Transverse colon (tissue), 4 donors: ENCODE data around the gene EML4. TPM values are rescaled to one million over a fixed set of nuclear protein-coding genes. Genes with fewer than 3 reads are reported as not detected.
A peak's percentile ranks its signal among the peaks of the same experiment; 100 is the strongest.

ENCODE experiments used
- DNase-seq: peaks from one replicate; pipeline ENCODE4 v3.0.0-alpha.2; 2019
- H3K27ac ChIP-seq, 4 donors: fragments of 200-600 bp; sonication (generic); 2 replicates each; pipeline ENCODE4 v1.5.1; 2016 to 2018; ENCODE audit warnings: inconsistent platforms in 4 of 4
- H3K27me3 ChIP-seq: fragments of 200-600 bp; sonication (generic); 2 replicates; pipeline ENCODE4 v1.5.1; 2017; ENCODE audit warnings: inconsistent platforms
- H3K36me3 ChIP-seq, 4 donors: fragments of 200-600 bp; sonication (generic); 2 replicates each; pipeline ENCODE4 v1.5.1; 2017 to 2019; ENCODE audit warnings: inconsistent platforms in 4 of 4
- H3K4me1 ChIP-seq, 4 donors: fragments of 200-600 bp; sonication (generic); 2 replicates each; pipeline ENCODE4 v1.5.1; 2017 to 2020; ENCODE audit warnings: inconsistent platforms in 4 of 4
- H3K4me3 ChIP-seq, 4 donors: fragments of 200-600 bp; sonication (generic); 1 replicate in 1 of 4; 2 replicates in 3 of 4; pipeline versions ENCODE4 v1.5.1 to v1.6.1; 2017 to 2019; ENCODE audit warnings: inconsistent platforms in 4 of 4
- H3K9me3 ChIP-seq, 2 donors: fragments of 200-600 bp; sonication (generic); 2 replicates each; pipeline ENCODE4 v1.5.1; 2017 to 2019; ENCODE audit warnings: inconsistent platforms in 2 of 2
- EP300 ChIP-seq: sonication (generic); formaldehyde crosslinking; IDR thresholded peaks from one replicate; pipeline ENCODE4 v1.6.1; 2017; ENCODE audit warnings: antibody characterized with exemption, low read depth
- POLR2A ChIP-seq: fragments of 450-650 bp; IDR thresholded peaks from one replicate; pipeline ENCODE4 v1.6.1; 2016; ENCODE audit warnings: antibody characterized with exemption, mild to moderate bottlenecking, moderate library complexity
- POLR2AphosphoS5 ChIP-seq, 3 donors: sonication (generic); formaldehyde crosslinking; IDR thresholded peaks; one replicate each; pipeline ENCODE4 v1.6.1; 2016; ENCODE audit warnings: antibody characterized with exemption in 3 of 3
- WGBS, 2 donors: methylation state at CpG; one replicate each; pipeline ENCODE4 v1.1.5; 2018; ENCODE audit warnings: low coverage in 1 of 2; 5-methylcytosine and 5-hydroxymethylcytosine counted together
- in situ Hi-C, 4 donors: fragments of 200-750 bp; cut with MboI; loops; one replicate each; pipeline versions ENCODE4 v1.15.0 to v1.15.1; 2017; ENCODE audit warnings: low sequenced_read_pairs in 3 of 4, low pct_ligation_motif_present in 1 of 4, low pct_unique_long_range_greater_than_20kb in 1 of 4
- intact Hi-C: fragments of 100-400 bp; cut with DNase I; formaldehyde crosslinking; loops from one replicate; pipeline ENCODE4 v1.15.1; 2023; ENCODE audit warnings: low total_unique reads
- total RNA-seq, 4 donors: library from RNA; depleted of rRNA; stranded (reverse); fragments of >200 nt; gene quantifications; one replicate each; pipeline ENCODE4 v1.1.0, GENCODE V29; 2016
- TF ChIP-seq, protein P1 (sequence below), 5 experiments: fragments of 200-600 bp in 3 of 5; fragments of 450-650 bp in 2 of 5; sonication (generic) in 3 of 5; IDR thresholded peaks; 1 replicate in 2 of 5; 2 replicates in 3 of 5; pipeline ENCODE4 v1.5.1; 2016 to 2017; ENCODE audit warnings: antibody characterized with exemption in 5 of 5, inconsistent platforms in 3 of 5, mild to moderate bottlenecking in 2 of 5, moderate library complexity in 1 of 5

The EML4 gene
- total RNA-seq, 4 donors from 2014 or later: 49.7 to 91.5 (median 67.5) TPM

DNA sequence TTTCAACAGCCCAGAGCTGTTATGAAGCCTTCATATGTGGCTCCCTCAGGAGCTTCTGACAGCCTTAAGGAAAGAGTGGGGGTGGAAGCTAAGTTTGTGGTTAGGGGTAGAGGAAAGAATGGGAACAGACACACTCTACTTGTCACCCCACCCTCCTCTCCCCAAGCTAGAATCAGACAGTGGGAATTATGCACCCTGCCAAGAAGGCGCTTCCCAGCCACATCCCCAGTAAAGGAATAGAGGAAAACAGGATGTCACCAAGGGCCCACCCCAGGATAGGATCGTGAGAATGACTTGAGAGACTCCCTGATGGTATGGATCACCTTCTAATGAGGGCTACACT lies 32.4 kb upstream of the EML4 start:
- in situ Hi-C loops: no loop called here
- 90 to 92% methylated on average over 2 of the region's 2 CpGs for WGBS, 2 donors
- TF ChIP-seq POLR2A (no peak), POLR2AphosphoS5 (IDR thresholded peaks at IDR 0.05) (no peak), EP300 (no peak)
- TF ChIP-seq, protein P1, sequence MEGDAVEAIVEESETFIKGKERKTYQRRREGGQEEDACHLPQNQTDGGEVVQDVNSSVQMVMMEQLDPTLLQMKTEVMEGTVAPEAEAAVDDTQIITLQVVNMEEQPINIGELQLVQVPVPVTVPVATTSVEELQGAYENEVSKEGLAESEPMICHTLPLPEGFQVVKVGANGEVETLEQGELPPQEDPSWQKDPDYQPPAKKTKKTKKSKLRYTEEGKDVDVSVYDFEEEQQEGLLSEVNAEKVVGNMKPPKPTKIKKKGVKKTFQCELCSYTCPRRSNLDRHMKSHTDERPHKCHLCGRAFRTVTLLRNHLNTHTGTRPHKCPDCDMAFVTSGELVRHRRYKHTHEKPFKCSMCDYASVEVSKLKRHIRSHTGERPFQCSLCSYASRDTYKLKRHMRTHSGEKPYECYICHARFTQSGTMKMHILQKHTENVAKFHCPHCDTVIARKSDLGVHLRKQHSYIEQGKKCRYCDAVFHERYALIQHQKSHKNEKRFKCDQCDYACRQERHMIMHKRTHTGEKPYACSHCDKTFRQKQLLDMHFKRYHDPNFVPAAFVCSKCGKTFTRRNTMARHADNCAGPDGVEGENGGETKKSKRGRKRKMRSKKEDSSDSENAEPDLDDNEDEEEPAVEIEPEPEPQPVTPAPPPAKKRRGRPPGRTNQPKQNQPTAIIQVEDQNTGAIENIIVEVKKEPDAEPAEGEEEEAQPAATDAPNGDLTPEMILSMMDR (IDR thresholded peaks at IDR 0.05): no peak
- Histone ChIP-seq H3K9me3 (no peaks in the 10 kb centered on the region), H3K27ac (no peak overlapping the region), H3K4me3 (no peak overlapping the region), H3K4me1 (peaks cover 9 to 56% (median 25%) of the 10 kb centered on the region in 4 donors), H3K27me3 (no peaks in the 10 kb centered on the region), H3K36me3 (no peaks in the 10 kb centered on the region)
- DNase-seq: no peak
- intact Hi-C loops: no loop called here

GRCh38 chr2:42137125-42137841 lies 31.9 kb upstream of the EML4 start:
- WGBS, 2 donors: 87 to 100% methylated on average over 1 to 5 of the region's 5 CpGs
- H3K9me3 ChIP-seq: no peaks in the 10 kb centered on the region
- H3K36me3 ChIP-seq: no peaks in the 10 kb centered on the region
- H3K27ac ChIP-seq: no peak overlapping the region
- H3K4me3 ChIP-seq: no peak overlapping the region
- TF ChIP-seq, protein P1 (IDR thresholded peaks at IDR 0.05): no peak
- no peak for TF ChIP-seq POLR2AphosphoS5 (IDR thresholded peaks at IDR 0.05)
- no peak for TF ChIP-seq POLR2A
- no peak for TF ChIP-seq EP300
- in situ Hi-C loops (no loop called here), intact Hi-C loops (no loop called here)
- no peak for DNase-seq
- peaks cover 13 to 56% (median 28%) of the 10 kb centered on the region in 4 donors for H3K4me1 ChIP-seq
- H3K27me3 ChIP-seq: no peaks in the 10 kb centered on the region

DNA sequence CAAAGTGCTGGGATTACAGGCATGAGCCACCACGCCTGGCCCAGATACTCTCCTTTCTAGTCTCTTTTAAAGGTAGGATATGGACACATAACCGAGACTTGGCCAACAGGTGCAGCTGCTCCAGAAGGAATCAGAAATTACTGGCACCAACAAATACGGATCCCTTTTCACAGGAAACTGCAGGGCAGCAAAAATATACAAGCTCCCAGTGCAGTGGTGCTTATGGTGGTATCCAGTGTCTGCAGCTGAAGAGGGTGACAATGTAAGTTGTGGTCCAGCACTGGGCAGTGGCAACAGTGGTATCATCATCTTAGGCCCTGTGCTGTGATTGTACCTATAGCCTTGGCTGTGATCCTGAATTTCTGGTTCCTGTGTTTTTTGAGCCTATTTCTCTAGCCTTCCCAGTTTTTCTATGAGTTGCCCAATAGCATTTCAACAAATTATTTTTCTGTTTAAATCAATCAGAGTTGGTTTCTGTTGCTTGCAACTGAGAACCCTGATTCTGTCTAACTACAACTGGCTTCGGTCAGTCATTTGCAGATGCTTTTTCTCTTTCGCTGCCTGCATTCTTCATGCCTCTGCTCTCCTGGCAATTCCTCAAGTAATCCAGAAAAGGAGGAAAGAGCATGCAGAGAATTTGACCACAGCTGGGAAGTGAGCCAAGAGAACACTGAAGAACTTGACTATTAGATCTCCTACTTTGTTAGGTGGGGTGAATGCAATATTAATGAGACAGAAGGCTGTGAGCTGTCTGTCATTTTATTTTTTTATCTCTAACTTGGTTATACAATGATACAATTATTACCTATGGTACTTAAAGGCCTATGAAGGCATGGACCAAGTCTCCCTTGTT lies 30.8 kb upstream of the EML4 start:
- 85 to 90% methylated on average over 3 to 5 of the region's 5 CpGs for WGBS, 2 donors
- intact Hi-C loops: no loop called here
- no peaks in the 10 kb centered on the region for H3K9me3 ChIP-seq
- H3K27ac ChIP-seq: peak overlapping the region in 3 of 4 donors; percentile 10 to 49 (median 39)
- H3K4me1 ChIP-seq: peaks cover 11 to 53% (median 22%) of the 10 kb centered on the region in 4 donors
- no peaks in the 10 kb centered on the region for H3K36me3 ChIP-seq
- TF ChIP-seq, protein P1 (IDR thresholded peaks at IDR 0.05): no peak
- TF ChIP-seq POLR2A (no peak), EP300 (no peak), POLR2AphosphoS5 (IDR thresholded peaks at IDR 0.05) (no peak)
- H3K4me3 ChIP-seq: no peak overlapping the region
- in situ Hi-C loops: no loop called here
- DNase-seq: no peak
- no peaks in the 10 kb centered on the region for H3K27me3 ChIP-seq

DNA sequence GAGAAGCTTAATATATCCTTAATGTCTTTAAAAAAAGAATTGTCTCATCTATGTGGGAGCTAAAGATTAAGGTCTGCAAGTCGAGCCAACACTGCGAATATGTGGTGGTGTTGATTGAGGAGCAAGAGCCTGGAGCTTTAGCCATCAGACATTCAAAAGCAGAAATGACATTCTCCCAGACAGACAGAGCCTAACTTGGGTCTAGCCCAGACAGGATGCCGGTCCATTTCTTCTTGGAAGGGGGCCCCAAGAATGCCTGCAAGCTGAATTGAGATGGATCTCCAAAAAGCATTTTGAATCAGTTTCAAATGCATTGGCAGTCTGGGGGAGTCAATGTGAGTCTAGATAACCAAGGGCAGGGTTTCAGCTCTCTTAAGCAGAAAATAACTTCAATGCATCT lies 30.1 kb upstream of the EML4 start:
- DNase-seq: no peak
- intact Hi-C loops (no loop called here), in situ Hi-C loops (no loop called here)
- Histone ChIP-seq H3K4me1 (peaks cover 11 to 49% (median 18%) of the 10 kb centered on the region in 4 donors), H3K27ac (peak overlapping the region in 2 of 4 donors; percentile 10 to 15), H3K36me3 (no peaks in the 10 kb centered on the region), H3K4me3 (no peak overlapping the region), H3K9me3 (no peaks in the 10 kb centered on the region), H3K27me3 (no peaks in the 10 kb centered on the region)
- WGBS, 2 donors: 74 to 77% methylated on average over 2 to 3 of the region's 3 CpGs
- TF ChIP-seq POLR2AphosphoS5 (IDR thresholded peaks at IDR 0.05) (no peak), EP300 (no peak), POLR2A (no peak)
- TF ChIP-seq, protein P1 (IDR thresholded peaks at IDR 0.05): no peak
